ENCODE data around the gene TTC7B.
A peak's percentile ranks its signal among the peaks of the same experiment; 100 is the strongest.

Gene TTC7B

DNA sequence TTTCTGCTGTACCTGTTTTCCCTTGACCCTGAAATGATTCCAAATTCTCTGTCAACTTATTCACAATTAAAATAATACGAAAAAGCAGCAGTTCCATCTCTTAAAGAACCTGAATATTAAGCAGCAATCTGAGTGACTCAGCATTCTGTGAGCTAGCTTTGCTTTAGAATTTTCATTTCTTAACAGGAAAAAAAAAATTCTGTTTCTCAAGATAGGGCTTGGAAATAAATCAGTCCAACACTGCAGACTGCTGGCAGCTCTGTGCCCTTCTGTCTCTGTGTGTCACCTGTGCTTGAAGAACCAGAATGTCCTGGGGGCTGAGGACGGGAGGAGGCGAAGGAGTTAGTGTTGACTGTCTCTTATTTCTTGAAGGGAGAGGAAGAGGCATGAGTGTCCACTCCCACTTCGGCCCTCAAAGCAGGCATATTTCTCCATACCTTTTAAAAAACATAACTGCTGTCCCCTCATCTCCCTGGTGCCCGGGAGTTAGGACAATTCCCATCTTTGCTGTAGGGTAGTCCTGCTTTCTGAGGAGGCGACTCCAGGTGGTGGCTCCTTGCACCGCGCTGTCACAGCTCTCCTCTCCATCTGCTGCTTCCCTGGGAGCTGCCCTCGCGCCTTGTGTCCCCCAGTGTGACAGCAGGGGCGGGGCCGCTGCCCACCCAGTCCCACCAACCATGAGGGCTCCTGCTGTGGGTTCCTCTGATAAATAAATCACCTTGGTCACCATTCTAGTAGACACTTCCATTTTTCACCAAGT lies 216.3 kb downstream of the TTC7B start:
- TF ChIP-seq, protein P1, sequence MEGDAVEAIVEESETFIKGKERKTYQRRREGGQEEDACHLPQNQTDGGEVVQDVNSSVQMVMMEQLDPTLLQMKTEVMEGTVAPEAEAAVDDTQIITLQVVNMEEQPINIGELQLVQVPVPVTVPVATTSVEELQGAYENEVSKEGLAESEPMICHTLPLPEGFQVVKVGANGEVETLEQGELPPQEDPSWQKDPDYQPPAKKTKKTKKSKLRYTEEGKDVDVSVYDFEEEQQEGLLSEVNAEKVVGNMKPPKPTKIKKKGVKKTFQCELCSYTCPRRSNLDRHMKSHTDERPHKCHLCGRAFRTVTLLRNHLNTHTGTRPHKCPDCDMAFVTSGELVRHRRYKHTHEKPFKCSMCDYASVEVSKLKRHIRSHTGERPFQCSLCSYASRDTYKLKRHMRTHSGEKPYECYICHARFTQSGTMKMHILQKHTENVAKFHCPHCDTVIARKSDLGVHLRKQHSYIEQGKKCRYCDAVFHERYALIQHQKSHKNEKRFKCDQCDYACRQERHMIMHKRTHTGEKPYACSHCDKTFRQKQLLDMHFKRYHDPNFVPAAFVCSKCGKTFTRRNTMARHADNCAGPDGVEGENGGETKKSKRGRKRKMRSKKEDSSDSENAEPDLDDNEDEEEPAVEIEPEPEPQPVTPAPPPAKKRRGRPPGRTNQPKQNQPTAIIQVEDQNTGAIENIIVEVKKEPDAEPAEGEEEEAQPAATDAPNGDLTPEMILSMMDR (conservative IDR thresholded peaks at IDR 0.05): peak; percentile 76
- peak overlapping the region; percentile 35; the same call in 1 of the 2 replicates for H3K27ac ChIP-seq

DNA sequence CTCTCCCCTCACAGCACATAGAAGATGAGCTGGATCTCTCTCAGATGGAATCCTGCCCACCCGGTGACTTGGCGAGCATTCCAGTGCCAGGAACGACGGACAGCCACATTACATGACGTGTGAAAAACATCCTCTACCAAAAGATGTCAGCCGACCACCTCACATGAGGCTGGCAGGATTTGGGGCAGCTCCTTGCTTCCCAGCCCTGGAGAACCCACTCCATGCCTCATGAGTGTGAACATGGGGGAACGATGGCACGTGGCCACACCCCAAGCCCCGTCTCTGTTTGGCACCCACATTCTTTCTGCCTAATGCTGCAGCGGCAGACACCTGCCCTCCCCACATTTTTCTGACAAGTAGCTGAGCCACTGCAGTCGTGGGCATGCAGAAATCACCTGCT lies 216.9 kb downstream of the TTC7B start:
- H3K27ac ChIP-seq: peak overlapping the region; percentile 35; the same call in 1 of the 2 replicates
- TF ChIP-seq, protein P1 (conservative IDR thresholded peaks at IDR 0.05): no peak

DNA sequence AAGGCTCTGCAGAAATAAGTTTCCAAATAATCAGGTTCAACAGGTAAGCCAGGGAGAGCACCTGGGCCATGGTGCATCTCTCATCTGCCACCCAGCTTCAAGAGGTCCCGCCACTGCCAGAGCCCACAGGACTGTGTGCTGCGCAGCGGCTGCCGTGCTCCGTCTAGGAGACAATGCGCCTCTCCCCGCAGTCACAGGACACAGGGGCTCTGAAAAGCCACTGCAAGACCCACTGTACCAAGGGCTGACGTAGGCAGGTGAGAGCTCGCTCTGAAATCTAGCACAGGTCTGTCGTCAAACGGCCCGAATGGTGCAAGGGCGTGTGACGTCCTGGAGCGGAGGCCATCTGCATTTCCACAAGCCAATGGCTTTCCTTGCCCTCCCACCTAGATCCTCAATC lies 218.3 kb downstream of the TTC7B start:
- TF ChIP-seq, protein P1 (conservative IDR thresholded peaks at IDR 0.05): no peak
- H3K27ac ChIP-seq: no peak overlapping the region

DNA sequence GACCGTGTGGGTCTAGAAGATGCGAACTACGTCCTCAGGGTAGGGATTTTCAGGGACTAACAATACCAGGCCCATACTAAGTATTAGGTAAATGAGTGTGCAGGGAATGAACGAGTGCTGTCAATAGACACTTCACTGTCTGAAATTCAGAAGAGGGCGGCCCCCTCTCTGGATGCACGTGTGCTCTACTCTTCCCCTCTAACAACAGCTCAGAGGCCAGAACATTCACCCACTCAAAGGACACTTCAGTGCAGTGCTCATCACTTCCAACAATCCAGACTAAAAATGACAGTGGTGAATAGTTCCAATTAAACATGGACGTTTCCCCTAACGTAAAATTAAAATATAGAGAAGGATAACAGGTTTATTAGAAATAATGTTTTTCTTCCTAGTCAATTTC lies 219.5 kb downstream of the TTC7B start:
- no peak overlapping the region for H3K27ac ChIP-seq
- TF ChIP-seq, protein P1 (conservative IDR thresholded peaks at IDR 0.05): no peak

DNA sequence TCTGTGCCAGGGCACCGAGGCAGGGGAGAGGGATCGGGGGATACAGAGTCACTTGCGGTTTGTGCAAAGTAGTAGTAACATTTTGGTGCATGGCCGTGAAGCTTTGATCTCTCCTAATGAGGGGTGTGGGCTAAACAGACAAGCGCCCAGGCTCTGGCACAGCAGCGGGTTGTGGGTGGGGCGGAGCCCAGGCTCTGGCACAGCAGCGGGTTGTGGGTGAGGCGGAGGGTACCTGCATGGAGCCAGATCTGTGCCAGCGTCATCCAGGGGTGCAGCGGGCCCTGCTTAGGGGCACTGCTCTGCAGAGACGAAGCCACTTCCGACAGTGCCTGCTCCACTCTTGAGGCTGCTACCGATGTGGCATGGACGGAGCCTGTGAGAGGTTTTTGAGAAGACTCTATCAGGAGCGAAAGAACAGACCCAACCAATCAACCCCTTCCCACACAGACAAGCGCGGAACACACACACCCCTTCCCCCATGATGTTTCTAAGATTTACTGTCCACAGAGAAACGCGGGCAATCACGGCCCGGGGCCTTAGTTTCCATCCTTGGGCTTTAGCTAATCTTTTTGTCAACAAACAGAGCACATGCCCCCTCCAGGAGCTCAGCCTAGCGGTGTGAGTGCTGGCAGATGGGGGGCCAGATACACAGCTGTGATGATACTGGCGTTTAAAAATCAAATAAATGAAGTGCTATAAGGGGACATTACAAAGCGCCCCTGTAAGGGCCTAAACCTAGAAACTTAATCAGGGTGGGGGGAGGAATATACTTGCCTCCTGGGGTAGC lies 222.8 kb downstream of the TTC7B start:
- H3K27ac ChIP-seq: no peak overlapping the region
- TF ChIP-seq, protein P1 (conservative IDR thresholded peaks at IDR 0.05): no peak

DNA sequence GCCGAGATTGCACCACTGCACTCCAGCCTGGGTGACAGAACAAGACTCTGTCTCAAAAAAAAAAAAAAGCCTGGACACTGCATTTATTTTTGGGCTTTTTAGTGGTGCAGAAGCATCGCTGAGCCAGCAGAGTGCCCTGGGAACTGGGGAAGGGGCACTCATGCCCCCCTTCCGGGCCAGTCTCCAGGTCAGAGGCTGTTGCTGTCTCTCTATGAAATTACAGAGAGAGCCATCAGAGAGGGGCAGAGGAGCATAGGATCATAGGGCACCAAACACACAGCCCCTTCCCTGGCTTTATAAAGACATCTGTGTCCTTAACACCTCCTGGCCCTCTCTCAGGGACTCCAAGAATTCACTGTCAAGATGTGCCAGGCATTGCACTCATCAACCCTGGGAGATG lies 223.6 kb downstream of the TTC7B start:
- H3K27ac ChIP-seq: no peak overlapping the region
- TF ChIP-seq, protein P1 (conservative IDR thresholded peaks at IDR 0.05): no peak

DNA sequence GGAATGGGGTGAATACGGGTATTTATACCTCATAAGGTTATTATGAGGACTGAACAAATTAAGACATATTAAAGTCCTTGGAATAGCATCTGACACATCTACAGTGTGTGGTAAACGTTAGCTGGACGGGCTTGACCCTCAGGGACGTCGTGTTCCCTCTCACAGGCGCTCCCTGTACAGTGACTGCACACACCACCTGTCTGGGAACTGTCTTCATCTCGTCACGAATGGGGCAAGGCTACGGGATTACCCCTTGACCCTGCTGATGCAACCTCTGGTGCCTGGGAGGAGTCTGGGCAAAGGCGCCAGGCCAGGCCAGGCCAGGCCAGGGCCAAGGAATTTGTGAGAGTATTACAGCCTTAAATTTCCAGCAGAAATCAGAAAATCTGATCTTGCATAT lies 228.3 kb downstream of the TTC7B start:
- TF ChIP-seq, protein P1 (conservative IDR thresholded peaks at IDR 0.05): no peak
- H3K27ac ChIP-seq: no peak overlapping the region
